Mesothelial cell of epicardium (in vitro differentiated cells): Measurements from ENCODE around the gene ABI1. TPM values are rescaled to one million over a fixed set of nuclear protein-coding genes. Genes with fewer than 3 reads are reported as not detected.
A peak's percentile ranks its signal among the peaks of the same experiment; 100 is the strongest.

Experiments used
- DNase-seq, 2 experiments: peaks; one replicate each; pipeline ENCODE4 v3.0.0; 2021; ENCODE audit warnings: low spot score in 2 of 2; ENCODE audit not compliant: unreplicated experiment in 2 of 2
- H3K27ac Mint-ChIP-seq: 2 replicates; pipeline ENCODE4 v1.8.0; 2021; ENCODE audit warnings: mixed read lengths
- H3K27me3 Mint-ChIP-seq: 2 replicates; pipeline ENCODE4 v1.8.0; 2021; ENCODE audit warnings: low read depth, mixed read lengths
- H3K36me3 Mint-ChIP-seq: 2 replicates; pipeline ENCODE4 v1.8.0; 2021; ENCODE audit warnings: mixed read lengths
- H3K4me1 Mint-ChIP-seq: 2 replicates; pipeline ENCODE4 v1.8.0; 2021; ENCODE audit warnings: mixed read lengths
- H3K4me3 Mint-ChIP-seq: 2 replicates; pipeline ENCODE4 v1.8.0; 2021; ENCODE audit warnings: mild to moderate bottlenecking, moderate library complexity, mixed read lengths
- H3K9me3 Mint-ChIP-seq: 2 replicates; pipeline ENCODE4 v1.8.0; 2021; ENCODE audit warnings: mixed read lengths
- total RNA-seq: library from RNA; stranded (reverse); gene quantifications from 3 replicates; pipeline ENCODE4 v1.2.1, GENCODE V29; 2021
- TF ChIP-seq, protein P1 (sequence below): fragments of 200-600 bp; sonication (generic); IDR thresholded peaks from one replicate; pipeline ENCODE4 v1.5.0; 2021; ENCODE audit warnings: antibody characterized with exemption; ENCODE audit not compliant: unreplicated experiment

The ABI1 gene
- total RNA-seq, 1 donor from 2014 or later, result 41.3 TPM

DNA sequence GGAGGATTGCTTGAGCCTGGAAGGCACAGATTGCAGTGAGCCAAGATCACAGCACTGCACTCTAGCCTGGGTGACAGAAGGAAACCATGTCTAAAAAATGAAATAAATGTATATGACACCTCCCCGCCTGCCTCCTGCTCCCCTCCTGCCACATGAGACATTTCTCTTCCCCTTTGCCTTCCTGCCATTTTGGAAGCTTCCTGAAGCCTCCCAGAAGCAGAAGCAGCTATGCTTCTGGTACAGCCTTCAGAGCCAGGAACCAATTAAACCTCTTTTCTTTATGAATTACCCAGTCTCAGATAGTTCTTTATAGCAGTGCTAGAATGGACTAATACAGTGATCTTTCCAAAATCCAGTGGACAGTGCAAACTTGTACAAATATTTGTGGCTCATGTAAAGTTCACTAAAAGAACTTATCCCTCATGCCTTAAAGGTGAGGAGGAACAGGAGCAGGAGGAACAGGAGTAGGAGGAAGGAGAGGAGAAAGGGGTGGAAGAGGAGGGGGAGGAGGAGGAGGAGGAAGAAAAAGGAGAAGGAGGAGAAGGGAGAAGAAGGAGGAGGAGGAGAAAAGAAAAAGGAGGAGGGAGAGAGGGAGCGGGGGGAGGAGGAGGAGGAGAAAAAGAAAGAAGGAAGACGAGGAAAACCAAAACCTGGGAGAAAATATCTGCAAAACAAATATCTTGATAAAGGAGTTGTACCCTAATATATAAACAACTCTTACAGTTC, 2.8 kb upstream of the ABI1 start:
- Mint-ChIP-seq H3K9me3 (no peaks in the 10 kb centered on the region), H3K27me3 (peaks cover 10% of the 10 kb centered on the region), H3K4me3 (no peak overlapping the region), H3K4me1 (peaks cover 11% of the 10 kb centered on the region), H3K36me3 (no peaks in the 10 kb centered on the region), H3K27ac (no peak overlapping the region)
- TF ChIP-seq, protein P1, sequence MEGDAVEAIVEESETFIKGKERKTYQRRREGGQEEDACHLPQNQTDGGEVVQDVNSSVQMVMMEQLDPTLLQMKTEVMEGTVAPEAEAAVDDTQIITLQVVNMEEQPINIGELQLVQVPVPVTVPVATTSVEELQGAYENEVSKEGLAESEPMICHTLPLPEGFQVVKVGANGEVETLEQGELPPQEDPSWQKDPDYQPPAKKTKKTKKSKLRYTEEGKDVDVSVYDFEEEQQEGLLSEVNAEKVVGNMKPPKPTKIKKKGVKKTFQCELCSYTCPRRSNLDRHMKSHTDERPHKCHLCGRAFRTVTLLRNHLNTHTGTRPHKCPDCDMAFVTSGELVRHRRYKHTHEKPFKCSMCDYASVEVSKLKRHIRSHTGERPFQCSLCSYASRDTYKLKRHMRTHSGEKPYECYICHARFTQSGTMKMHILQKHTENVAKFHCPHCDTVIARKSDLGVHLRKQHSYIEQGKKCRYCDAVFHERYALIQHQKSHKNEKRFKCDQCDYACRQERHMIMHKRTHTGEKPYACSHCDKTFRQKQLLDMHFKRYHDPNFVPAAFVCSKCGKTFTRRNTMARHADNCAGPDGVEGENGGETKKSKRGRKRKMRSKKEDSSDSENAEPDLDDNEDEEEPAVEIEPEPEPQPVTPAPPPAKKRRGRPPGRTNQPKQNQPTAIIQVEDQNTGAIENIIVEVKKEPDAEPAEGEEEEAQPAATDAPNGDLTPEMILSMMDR, result no peak
- no peak for DNase-seq

DNA sequence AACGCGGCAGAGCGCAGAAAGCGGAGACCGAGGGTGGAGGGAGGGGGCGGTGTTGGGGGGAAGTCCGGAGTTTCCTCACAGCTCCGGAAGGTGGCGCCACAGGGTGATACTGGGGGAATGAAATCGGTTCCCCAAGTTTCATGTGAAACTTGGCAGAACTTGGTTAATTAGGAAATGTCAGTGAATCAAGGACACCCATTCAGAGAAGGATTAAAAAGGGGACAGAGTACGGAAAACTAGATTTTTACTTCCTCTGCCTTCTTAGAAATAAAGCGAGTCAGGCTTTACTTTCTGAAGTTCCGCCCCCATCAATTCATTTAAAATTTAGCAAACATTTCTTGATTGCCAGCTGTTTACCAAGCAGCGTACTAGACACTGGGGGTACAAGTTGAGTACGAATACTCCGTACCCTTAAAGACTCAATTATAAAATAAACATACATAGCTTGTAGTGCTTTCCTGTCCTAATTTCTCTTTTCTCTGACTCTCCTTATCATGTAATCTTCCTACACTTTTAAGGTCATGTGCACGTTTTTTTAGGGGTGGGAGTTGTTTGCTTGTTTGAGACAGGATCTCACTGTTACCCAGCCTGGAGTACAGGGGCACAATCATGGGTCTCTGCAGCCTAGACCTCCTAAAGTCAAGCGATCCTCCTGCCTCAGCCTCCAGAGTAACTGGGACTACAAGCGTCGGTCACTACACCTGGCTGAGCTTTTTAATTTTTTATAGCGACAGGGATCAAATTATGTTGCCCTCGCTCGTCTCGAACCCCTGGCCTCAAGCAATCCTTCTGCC, 644 bp upstream of the ABI1 start:
- H3K9me3 Mint-ChIP-seq, result no peaks in the 10 kb centered on the region
- peaks cover 7% of the 10 kb centered on the region for H3K27me3 Mint-ChIP-seq
- H3K4me1 Mint-ChIP-seq, result peaks cover 23% of the 10 kb centered on the region
- H3K4me3 Mint-ChIP-seq, result peak overlapping the region; percentile 100
- H3K27ac Mint-ChIP-seq, result peak overlapping the region; percentile 99
- DNase-seq, result no peak
- no peaks in the 10 kb centered on the region for H3K36me3 Mint-ChIP-seq
- TF ChIP-seq, protein P1, result peak; percentile 73

DNA sequence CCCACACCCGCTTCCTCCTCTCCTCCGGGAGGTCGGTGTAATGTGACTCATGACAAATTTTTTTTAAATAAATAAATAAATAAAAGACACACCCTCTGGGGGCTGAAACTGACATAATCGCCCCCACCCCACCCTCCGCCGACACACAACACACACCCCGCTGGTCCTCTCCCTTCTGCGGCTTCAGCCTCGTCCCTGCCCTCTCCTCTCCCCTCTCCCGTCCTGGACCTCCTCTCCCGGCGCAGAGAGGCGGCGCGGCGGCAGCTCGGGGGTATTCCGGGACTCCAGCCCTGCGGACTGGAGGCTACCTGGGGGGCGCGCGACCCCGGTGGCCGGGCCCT, 686 bp downstream of the ABI1 start:
- TF ChIP-seq, protein P1, result no peak
- H3K9me3 Mint-ChIP-seq, result no peaks in the 10 kb centered on the region
- no peaks in the 10 kb centered on the region for H3K36me3 Mint-ChIP-seq
- peak overlapping the region; percentile 99 for H3K27ac Mint-ChIP-seq
- DNase-seq, result peak; percentile 37 to 70
- peaks cover 2% of the 10 kb centered on the region for H3K27me3 Mint-ChIP-seq
- peak overlapping the region; percentile 100 for H3K4me3 Mint-ChIP-seq
- peaks cover 23% of the 10 kb centered on the region for H3K4me1 Mint-ChIP-seq

DNA sequence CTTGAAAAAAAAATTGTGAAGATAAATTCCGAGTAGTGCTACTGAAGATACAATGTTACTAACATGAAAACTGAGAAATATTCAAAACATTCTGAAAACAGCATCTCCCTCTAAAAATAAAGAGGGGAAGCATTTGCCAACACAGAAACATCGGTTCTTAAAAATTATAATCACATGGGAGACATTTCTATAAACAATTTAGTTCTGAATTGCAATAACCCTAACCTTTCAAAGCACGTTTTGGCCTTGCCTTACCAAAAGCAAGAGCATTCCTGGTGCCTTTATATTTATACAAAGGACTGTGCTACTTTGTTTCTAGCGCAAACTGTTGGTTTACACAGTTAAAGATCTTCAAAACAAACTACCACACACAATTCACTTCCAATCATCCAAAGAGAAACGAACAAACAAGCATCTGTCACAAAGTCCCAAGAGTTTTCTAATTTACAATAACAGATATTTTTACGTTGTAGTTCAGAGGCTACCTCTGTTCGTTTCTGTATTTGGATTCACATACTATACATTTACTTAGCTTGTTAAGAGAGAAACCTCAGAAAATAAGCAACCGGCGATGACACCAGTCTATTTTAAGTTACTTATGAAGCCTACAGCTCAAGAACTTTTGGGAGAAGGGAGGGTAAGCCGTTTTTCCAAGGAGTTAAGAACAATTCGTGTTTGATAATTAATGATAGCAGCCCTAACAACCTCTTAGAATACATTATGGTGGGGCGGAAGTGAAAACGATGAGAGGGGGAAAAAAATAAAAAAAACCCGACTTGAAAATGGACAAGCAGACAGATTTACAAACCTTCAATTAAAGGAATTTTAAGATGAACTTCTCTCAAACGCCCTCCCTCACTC, 1.3 kb downstream of the ABI1 start:
- Mint-ChIP-seq H3K4me3 (peak overlapping the region; percentile 100), H3K27ac (peak overlapping the region; percentile 99), H3K36me3 (no peaks in the 10 kb centered on the region), H3K4me1 (peaks cover 25% of the 10 kb centered on the region), H3K9me3 (no peaks in the 10 kb centered on the region), H3K27me3 (peaks cover 2% of the 10 kb centered on the region)
- TF ChIP-seq, protein P1, result no peak
- DNase-seq, result no peak

DNA sequence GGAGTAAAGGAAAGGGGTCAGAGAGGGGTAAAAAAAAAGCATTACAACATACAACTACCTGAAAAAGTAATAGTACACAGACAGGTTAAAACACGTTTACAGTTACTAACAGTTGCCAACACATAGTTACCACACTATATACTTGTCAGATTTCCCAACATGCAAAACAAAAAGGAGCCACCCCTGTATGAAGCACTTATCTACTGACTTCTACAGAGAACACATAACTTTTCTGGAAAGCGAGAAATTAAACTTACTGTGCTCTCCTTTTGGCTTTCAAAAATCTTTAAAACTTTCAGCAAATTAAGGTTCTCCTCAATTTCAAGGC, 2.1 kb downstream of the ABI1 start:
- TF ChIP-seq, protein P1, result no peak
- Mint-ChIP-seq H3K36me3 (peaks cover 2% of the 10 kb centered on the region), H3K27me3 (peaks cover 2% of the 10 kb centered on the region), H3K27ac (peak overlapping the region; percentile 99), H3K4me3 (peak overlapping the region; percentile 100), H3K9me3 (peaks cover 3% of the 10 kb centered on the region), H3K4me1 (peaks cover 30% of the 10 kb centered on the region)
- DNase-seq, result no peak
